H1 (cell line): ENCODE data around the gene SIGLEC7. TPM values are rescaled to one million over a fixed set of nuclear protein-coding genes. Genes with fewer than 3 reads are reported as not detected.

Experiments
- MAFK ChIP-seq: IDR thresholded peaks from 2 replicates; pipeline ENCODE4 v1.6.1; 2012; ENCODE audit warnings: low read depth, mild to moderate bottlenecking, improper control_type of control experiment, low read length
- PHF8 ChIP-seq: fragments of 200-600 bp; sonication (generic); conservative IDR thresholded peaks from 2 replicates; pipeline ENCODE4 v1.7.1; 2012; ENCODE audit warnings: low read depth, mild to moderate bottlenecking, inconsistent platforms, low read length, moderate library complexity
- SUZ12 ChIP-seq: fragments of 200-600 bp; sonication (generic); IDR thresholded peaks from 2 replicates; pipeline ENCODE4 v1.6.1; 2012; ENCODE audit warnings: mild to moderate bottlenecking, inconsistent platforms, low read length, moderate library complexity, mixed read lengths
- polyA plus RNA-seq, 7 experiments: library from polyadenylated mRNA; depleted of rRNA in 3 of 7; stranded (reverse) in 5 of 7; unstranded in 2 of 7; fragments of >200 nt in 5 of 7; fragments of 200-250 nt in 2 of 7; gene quantifications; 1 replicate in 5 of 7; 2 replicates in 1 of 7; 4 replicates in 1 of 7; pipeline versions ENCODE4 v1.2.1 to v1.2.3, GENCODE V29; 2011 to 2013; ENCODE audit warnings: missing spikeins in 2 of 7, mixed read lengths in 2 of 7
- total RNA-seq: library from RNA; stranded (reverse); fragmentation: NEBNext Ultra II Directional; extraction: Animal tissue kit (Norgen Biotek cat#: 25700); gene quantifications from 2 replicates; pipeline ENCODE4 v1.2.1, GENCODE V29; 2021

The SIGLEC7 gene
- total and polyA plus RNA-seq, 2 of the 8 experiments (the other 6 are each of a cell fraction or from before 2014, with no cell fraction given): not detected

DNA sequence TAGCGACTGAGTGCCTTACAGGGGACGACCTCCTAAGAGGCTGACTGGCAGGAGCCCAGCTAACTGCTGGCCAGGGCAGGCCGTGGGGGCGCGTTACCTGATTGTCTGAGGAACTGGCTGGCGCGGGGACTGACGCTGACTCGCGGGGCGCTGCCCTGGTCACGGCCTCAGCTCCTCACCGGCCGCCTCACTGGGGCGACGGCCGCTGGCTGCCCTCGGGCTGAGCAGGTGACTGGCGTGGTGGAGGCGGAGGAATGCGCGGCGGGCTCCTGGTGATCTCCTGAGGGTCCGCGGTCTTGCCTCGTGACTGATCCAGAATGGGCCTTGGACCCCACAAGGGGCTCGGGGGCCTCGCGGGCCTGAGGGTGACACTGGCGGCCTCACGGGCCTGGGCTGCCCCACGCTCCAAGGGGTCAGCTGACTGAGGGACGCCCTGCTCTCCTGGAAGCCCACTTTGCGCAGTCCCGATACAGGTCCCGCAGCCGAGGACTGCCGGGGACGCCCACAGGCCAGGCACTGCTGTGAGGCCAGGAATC, 39.3 kb downstream of the SIGLEC7 start (continued):
- no peak for TF ChIP-seq PHF8
- TF ChIP-seq SUZ12: no peak
- TF ChIP-seq MAFK: no peak
